ENCODE data around the gene ABCC4.

GRCh38 chr13:94972262-94972661 lies 329.0 kb downstream of the ABCC4 start:
- no peak for TF ChIP-seq CTCF (IDR thresholded peaks at IDR 0.05)
- no peak for TF ChIP-seq POLR2A (IDR thresholded peaks at IDR 0.05)
- no peak for TF ChIP-seq EP300 (IDR thresholded peaks at IDR 0.05)

Data from stomach (tissue), 4 donors.